Suprapubic skin (tissue), 3 donors: ENCODE measurements around the gene OGDHL.

Source experiments
- EP300 ChIP-seq: sonication (generic); formaldehyde crosslinking; IDR thresholded peaks from one replicate; pipeline ENCODE4 v1.6.1; 2017; ENCODE audit warnings: antibody characterized with exemption
- TF ChIP-seq, protein P1 (sequence below), 2 donors: fragments of 200-600 bp in 1 of 2; fragments of 450-650 bp in 1 of 2; sonication (generic) in 1 of 2; IDR thresholded peaks; one replicate each; pipeline ENCODE4 v1.5.1; 2016 to 2019; ENCODE audit warnings: antibody characterized with exemption in 2 of 2, mild to moderate bottlenecking in 1 of 2, moderate library complexity in 1 of 2

DNA sequence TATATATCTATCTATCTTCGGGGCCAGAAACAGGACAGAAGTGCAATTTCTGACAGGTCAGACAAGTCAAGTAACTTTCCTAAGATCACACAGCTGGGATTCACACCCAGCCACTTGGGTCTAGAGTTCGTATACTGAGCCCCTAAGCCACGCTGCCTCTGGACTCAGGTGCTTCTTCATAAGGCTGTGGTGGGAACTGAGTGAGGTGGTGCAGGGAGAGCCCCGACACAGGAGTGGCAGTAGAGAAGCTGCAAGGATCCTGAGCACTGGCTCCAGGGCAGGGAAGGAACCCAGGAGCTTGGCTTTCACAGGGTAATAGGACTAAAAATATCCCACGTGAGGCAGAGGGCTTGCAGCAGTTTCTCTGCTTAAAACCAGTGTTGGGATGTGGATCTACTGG lies 48.9 kb downstream of the OGDHL start:
- TF ChIP-seq, protein P1, sequence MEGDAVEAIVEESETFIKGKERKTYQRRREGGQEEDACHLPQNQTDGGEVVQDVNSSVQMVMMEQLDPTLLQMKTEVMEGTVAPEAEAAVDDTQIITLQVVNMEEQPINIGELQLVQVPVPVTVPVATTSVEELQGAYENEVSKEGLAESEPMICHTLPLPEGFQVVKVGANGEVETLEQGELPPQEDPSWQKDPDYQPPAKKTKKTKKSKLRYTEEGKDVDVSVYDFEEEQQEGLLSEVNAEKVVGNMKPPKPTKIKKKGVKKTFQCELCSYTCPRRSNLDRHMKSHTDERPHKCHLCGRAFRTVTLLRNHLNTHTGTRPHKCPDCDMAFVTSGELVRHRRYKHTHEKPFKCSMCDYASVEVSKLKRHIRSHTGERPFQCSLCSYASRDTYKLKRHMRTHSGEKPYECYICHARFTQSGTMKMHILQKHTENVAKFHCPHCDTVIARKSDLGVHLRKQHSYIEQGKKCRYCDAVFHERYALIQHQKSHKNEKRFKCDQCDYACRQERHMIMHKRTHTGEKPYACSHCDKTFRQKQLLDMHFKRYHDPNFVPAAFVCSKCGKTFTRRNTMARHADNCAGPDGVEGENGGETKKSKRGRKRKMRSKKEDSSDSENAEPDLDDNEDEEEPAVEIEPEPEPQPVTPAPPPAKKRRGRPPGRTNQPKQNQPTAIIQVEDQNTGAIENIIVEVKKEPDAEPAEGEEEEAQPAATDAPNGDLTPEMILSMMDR (IDR thresholded peaks at IDR 0.05): no peak
- TF ChIP-seq EP300: no peak
